GM11168 (cell line): ENCODE results near the gene METTL16.
"Not testable (repeated sequence)": the region's sequence is repeated elsewhere in the genome, so short reads cannot be mapped to it uniquely, and the experiment has no call there.

Experiments
- in situ Hi-C: fragments of 300-500 bp; cut with MboI; formaldehyde crosslinking; loops from one replicate; pipeline ENCODE4 v1.12.0; 2022; ENCODE audit warnings: low sequenced_read_pairs; ENCODE audit not compliant: unreplicated experiment

Gene METTL16

DNA sequence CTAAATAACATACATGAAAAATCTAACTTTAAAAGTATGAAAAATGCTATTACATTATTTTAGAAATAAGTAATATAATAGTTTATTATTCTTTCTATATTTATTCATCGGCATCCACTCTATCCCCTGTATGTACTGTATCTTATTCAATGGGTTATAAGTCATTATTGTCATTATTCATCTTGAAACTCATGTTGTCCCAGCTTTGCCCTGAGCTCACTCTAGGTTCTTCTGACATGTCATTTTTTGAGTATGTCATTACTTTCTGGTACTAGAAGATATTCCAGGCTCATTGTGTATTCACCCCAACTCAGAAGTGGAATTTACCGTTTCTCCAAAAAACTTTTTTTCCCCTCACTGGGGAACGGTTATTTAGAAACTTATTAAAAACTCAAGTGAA, 57.8 kb downstream of the METTL16 start:
- in situ Hi-C loops: no loop called here

DNA sequence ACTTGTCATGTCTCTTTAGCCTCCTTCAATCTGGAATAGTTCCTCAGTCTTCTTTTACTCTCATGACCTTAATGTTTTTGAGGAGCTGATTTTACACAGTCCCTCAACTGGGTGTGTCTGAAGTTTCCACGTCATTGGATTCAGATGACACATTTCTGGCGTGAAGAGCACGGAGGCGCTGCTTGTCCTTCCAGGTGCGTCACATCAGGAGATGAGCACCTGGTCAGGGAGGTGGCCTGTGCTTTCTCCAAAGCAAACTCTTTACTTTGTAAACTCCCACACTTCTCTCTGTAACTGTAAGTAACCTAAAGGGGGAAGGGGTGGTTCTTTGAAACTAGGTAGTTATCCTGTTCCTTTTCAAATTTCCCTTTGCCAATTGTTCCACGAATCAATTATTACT, 58.4 kb downstream of the METTL16 start:
- in situ Hi-C loops: no loop called here

- in situ Hi-C loops: no loop called here
These were observed 59.4 kb downstream of the METTL16 start for GRCh38 chr17:2452216-2452750.

- in situ Hi-C loops: no loop called here
These were observed 61.6 kb downstream of the METTL16 start for GRCh38 chr17:2450016-2450650.

- in situ Hi-C loops: no loop called here
These were observed 62.2 kb downstream of the METTL16 start for GRCh38 chr17:2449486-2449885.

GRCh38 chr17:2447479-2447878, 64.2 kb downstream of the METTL16 start:
- in situ Hi-C loops: not testable (repeated sequence)

GRCh38 chr17:2445638-2446037, 66.0 kb downstream of the METTL16 start:
- in situ Hi-C loops: no loop called here

GRCh38 chr17:2444382-2444781, 67.3 kb downstream of the METTL16 start:
- in situ Hi-C loops: no loop called here

- in situ Hi-C loops: no loop called here
These were observed 69.5 kb downstream of the METTL16 start for GRCh38 chr17:2442166-2442565.

DNA sequence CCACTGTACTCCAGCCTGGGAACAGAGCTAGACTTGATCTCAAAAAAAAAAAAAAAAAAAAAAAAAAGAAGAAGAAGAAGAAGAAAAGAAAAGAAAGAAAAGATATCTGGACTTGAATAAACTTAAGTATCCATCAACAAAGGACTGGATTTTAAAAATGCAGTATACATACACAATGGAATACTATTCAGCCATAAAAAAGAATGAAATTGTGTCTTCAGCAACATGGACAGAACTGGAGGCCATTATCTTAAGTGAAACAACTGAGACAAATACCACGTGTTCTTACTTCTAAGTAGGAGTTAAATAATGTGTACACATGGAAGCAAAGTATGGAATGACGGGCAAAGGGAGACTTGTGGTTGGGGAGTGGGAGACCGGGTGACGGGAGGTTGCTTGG, 70.8 kb downstream of the METTL16 start:
- in situ Hi-C loops: no loop called here

- in situ Hi-C loops: not testable (repeated sequence)
These were observed 71.7 kb downstream of the METTL16 start for GRCh38 chr17:2439997-2440396.

GRCh38 chr17:2438823-2439222, 72.9 kb downstream of the METTL16 start:
- in situ Hi-C loops: no loop called here

DNA sequence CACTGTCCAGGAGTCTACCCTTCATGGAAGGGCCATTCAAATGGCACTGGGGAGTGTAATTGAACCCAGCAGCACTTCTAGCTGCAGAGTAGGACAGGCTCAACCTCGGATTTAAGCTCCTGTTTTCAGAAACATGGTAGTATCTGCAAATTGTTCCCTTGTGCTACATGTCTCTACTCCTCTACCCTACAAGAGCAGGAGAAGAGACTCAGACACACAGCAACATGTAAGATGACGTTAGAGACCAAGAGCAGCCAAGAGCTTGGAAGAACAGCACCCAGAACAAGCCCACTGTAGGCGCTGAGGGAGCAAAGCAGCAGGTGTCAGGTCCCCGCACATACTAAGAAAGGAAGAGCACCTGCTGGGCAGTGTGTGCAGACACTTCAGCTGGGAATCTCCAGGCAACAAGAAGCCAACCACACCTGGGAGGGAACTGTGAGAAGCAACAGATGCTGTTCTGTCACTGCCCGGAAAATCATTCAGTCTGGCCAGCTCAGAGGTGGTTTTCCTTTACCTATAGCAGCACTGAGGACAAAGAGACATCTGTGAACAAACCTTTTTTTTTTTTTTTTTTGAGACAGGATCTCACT, 75.3 kb downstream of the METTL16 start:
- in situ Hi-C loops: no loop called here

- in situ Hi-C loops: no loop called here
These were observed 75.8 kb downstream of the METTL16 start for GRCh38 chr17:2435862-2436261.

GRCh38 chr17:2435181-2435741, 76.4 kb downstream of the METTL16 start:
- in situ Hi-C loops: no loop called here

GRCh38 chr17:2433696-2434095, 78.0 kb downstream of the METTL16 start:
- in situ Hi-C loops: no loop called here

- in situ Hi-C loops: no loop called here
These were observed 83.8 kb downstream of the METTL16 start for GRCh38 chr17:2427910-2428309.

GRCh38 chr17:2427215-2427614, 84.5 kb downstream of the METTL16 start:
- in situ Hi-C loops: no loop called here

GRCh38 chr17:2423271-2423670, 88.4 kb downstream of the METTL16 start:
- in situ Hi-C loops: no loop called here

- in situ Hi-C loops: no loop called here
These were observed 90.2 kb downstream of the METTL16 start for GRCh38 chr17:2421315-2422147.

DNA sequence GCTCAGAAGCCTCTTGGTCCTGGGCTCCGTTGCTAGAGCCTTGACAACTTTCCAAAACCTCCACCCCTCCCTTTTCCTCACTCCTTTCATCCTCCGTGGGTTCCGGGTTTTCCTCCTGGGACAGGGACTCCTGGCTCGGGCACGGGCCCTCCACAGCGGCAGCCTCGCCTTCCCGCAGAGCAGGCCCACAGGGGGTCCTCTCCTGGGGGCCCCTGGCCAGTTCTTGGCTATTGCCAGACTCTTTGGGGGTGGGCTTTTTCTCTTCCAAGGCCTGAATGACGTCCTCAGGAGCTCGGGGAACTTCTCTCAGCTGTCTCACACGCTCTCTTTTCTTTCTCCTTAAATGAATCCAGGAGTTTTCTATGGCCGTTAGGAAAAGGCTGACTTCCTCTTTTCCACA, 91.5 kb downstream of the METTL16 start:
- in situ Hi-C loops: no loop called here
